ENCODE data around the gene FUT6.

The FUT6 gene

DNA sequence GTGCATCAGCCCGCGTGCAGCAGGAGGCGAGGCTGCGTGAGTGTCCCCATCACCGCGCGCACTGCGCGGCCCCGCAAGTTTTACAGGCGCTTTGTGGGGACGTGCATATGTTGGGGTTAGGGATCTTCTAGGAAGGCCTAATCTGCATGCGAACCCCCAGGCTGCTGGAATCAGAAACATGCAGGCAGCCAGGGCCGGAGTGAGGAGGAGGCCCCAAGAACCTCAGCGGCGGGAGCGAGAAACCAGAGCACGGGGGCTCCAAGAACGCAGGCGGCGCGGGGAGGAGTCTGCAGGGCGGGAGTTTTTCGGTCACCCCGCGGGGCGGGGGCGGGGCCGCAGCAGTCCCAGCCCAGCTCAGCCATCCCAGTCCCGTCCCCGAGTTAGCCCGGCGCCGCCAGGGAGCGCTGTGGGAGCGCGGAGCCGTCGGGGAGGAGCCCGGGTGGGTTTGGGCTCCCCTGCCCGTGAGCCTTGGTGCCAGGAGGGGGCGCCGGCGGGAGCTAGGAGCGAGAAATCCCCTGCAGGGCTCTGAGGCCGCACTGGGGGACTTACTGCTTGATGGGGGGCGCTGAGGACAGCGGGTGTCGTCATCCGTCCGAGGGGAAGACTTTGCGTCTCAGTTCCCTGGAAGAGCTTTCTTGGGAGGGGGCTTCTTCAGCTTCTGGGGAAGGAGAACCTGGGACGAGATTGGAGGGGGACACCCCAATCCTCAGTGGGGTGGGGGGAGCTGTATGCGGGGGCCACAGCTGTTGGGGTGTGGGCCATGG lies 35.6 kb downstream of the FUT6 start:
- peak; percentile 85 for DNase-seq

DNA sequence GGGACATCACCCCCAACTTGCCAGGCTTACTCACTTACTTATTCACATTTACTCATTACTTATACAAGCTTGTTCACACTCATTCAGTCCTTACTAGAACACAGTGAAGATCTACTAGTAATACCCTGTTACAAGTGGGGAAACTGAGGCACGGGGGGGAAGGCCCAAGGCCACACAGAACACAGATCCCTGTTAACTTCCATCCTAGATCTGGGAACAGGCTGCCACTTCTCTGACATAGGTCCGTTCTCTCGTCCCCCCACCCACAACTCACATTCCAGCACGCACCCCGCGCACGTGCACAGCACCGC lies 36.1 kb downstream of the FUT6 start:
- DNase-seq, result no peak

DNA sequence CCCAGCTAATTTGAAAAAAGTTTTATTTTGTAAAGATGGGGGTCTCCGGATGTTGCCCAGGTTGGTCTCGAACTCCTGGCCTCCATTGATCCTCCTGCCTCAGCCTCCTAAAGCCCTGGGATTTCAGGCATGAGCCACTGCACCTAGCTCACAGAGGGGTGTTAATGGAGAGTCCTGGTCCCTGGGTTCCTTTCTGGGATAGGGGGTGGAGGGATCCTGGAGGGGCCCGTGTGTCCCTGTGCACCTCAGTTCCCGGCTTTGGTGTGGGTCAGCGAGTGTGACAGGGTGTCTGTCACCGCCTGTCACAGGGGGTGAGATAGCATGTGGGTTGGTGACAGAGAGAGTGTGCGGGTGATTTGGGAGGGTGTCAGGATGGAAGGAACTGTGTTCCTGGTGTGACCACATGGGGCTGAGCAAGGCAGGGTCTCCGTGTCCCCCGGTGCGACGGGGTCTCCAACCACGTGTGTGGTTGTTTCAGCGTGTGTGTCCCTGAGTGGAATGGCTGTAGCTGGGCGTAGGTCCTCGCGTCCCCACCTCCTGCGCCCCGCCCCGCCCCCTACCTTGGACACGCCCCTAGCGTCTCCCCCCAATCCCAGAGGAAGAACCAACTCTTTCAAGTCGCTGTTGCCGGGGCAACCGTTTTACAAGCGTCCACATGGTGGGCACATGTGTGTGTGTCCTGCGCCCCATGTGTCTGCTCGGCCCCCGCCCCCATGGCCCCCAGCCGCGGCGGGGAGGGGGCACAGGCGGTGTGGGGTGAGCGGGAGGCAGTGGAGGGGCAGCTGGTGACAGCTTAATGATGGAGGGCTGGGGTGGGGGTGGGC lies 37.5 kb downstream of the FUT6 start:
- no peak for DNase-seq

DNA sequence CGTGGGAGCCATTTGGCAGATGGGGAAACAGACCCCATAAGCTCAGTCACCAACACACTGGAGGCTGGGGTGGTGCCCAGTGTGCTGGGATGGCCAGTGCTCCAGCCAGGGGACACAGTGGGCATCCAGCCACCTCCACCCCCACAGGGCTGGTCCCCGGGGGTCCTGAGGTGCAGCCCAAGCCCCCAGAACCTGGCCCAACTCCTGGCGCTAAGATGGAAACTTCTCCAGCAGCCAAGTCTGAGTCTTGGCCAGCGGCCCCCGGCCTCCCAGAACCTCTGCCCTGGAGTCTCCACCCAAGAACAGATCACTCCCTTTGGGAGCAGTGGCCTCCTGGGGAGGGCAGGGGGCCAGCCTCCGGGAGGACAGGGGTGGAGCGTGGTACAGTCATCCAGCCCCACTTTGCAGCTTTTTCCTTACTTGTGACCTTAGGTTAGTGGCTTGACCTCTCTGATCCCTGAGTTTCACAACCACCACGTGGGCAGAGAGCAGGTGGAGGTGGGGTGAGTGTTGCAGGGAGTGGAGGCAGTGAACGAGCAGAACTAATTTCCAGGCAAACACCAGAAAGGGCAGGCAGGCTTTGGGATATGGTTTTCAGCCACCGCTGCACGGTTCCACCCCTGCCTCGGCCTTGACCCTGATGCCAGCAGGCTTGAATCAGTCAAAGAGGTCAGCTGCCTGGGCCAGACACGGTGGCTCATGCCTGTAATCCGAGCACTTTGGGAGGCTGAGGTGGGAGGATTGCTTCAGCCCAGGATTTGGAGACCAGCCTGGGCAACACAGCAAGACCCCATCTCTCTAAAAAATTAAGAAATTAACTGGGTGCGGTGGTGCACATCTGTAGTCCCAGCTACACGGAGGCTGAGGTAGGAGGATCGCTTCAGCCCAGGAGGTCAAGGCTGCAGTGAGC lies 38.9 kb downstream of the FUT6 start:
- no peak for DNase-seq

DNA sequence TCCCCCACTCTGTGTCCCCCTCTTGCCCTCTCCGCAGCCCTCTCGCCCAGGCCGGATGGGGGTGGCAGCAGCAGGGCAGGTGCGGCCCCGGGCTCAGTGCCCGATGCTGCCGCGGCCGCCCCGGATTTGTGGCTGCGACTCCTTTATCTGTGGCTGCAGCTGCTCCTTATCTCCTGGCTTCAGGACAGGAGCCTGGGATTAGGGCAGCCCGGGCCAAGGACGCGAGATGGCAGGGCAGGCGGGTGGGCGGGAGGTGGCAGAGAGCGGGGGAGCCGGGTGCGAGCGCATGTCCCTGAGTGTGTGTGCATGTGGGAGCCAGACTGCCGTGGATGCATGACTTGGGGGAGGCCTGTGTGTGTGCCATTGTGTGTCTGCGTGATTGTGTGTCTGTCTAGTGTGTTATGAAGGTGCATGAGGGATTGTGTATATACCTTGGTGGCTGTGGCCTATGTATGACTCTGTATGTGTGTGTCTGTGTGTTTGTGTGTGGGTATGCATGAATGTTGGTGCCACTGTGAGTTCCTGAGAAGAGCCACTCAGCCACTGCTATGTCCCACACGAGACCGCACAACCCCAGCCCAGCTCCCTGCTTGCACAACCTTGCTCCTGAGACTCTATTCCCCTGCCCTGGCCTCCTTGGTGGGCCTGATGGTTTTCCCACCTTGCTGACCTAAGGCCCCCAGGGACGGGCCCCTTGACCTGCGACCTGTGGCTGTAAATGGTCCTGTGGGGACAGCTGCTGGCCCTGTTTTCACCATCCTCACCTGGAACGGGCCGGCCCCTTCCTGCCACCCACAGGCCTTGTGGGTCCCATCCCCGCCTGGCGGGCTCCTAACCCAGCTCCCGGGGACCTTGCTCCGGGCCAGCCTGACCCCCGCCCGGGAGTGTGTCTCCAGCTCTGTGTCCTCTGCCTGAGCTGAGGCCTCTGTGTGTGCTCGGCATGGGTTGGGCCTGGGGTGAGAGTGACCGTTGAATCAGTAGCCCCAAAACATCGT lies 40.0 kb downstream of the FUT6 start:
- no peak for DNase-seq

DNA sequence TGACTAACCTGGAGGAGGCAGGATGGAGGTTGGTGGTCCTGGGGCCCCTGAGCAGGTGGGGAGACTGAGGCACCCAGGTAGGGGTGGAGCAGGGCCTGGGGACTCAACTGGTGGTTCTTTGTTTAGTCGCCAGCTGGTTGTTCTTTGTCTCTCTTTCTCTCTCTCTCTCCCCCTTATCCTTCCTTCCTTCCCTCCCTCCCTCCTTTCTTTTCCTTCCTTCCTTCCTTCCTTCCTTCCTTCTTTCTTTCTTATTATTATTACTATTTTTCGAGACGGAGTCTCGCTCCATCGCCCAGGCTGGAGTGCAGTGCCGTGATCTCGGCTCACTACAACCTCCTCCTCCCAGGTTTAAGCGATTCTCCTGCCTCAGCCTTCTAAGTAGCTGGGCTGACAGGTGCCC lies 41.3 kb downstream of the FUT6 start:
- DNase-seq, result no peak

DNA sequence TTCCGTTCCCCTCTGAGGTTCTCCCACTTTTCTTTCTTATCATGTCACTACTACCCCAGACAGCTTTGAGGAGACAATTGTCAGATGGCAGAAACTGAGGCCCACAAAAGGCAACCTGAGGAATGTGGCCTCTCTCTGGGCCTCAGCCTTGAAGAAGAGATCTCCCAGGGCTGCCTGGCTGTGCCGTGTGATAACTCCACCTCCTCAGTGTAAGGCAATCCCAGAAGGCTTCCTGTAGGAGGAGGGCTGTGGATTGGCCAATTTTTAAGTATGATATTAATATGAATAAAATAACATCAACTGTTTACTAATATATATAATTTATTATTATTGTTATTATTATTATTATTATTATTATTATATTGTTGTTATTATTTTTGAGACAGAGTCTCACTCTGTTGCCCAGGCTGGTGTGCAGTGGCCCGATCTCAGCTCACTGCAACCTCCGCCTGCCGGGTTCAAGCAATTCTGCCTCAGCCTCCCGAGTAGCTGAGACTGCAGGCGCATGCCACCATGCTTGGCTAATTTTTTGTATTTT lies 44.1 kb downstream of the FUT6 start:
- no peak for DNase-seq

DNA sequence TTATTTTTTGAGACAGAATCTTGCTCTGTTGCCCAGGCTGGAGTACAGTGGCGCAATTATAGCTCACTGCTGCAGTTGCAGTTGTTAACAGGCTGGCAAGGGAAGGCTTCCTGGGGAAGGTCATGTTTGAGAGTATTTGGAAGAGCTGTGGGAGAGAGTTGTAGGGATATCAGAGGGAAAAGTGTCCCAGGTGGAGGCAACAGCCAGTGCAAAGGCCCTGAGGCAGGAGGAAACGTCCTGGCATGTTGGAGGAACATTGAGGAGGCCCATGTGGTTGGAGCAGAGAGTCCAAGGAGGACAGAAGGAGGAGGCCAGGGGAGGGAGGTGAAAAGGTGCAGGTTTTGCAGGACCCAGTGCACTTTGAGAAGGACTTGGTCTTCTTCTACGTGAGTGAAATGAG lies 46.3 kb downstream of the FUT6 start:
- DNase-seq, result no peak

DNA sequence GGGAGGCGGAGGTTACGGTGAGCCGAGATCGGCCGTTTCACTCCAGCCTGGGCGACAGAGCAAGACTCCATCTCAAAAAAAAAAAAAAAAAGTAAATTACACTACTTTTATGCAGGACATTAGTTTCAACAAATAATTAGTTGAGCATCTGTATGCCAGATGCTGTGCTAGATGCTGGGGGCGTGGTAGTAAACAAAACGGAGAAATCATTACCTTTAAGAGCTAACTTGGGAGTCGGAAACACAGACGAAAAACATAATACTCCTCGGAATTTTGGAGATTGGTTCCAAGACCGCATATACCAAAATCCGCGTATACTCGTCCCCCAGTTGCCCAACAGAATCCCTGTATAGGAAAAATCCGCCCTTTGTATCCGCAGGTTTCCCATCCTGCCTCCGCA lies 47.3 kb downstream of the FUT6 start:
- DNase-seq, result no peak

DNA sequence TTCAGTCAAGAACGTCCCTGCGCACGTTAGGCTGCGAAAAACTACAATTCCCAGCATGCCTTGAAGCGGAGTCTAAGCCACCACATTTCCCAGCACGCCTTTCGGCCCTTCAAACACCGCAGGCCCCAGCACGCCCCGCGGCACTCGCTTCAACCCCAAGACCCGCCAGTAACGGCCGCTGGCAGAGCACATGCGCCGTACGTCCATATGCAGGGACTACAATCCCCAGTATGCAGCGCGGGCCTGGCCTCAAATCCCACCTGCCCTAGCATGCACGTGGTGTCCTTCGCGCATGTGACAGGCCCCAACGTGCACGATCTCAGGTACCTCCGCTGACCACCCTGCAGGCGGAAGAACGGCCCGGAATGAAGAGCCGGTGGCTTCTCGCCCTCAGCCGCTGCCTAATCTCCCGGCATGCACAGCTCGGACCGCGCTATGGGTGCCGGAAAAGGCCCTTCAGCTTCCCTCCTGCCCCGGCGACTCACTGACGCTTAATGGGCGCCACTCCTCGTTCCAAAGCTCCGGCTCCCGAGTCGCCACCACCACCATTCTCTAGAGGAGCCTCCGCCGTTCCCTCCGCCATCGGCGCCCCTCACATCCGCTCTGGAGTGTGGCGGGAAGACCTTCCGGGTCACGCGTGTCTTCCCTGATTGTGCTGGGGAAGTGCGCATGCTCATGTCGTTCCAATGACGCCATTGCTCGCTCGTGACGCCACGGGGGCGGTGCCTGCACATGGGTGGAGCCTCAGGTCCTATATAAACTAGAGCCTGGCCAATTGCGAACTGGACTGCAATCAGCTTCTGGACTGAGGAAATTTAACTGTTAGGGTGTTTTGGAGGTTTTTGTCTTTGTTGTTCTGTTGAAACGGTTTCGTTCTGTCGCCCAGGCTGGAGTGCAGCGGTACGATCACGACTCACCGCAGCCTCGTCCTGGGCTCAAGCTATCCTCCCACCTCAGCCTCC lies 48.7 kb downstream of the FUT6 start, which contains the start of gene DUS3L:
TSS of gene DUS3L (minus strand) at position 605 of the 962 bp plus-strand sequence. CDS start at position 583, 22 bp downstream.
- peak; percentile 94 for DNase-seq

DNA sequence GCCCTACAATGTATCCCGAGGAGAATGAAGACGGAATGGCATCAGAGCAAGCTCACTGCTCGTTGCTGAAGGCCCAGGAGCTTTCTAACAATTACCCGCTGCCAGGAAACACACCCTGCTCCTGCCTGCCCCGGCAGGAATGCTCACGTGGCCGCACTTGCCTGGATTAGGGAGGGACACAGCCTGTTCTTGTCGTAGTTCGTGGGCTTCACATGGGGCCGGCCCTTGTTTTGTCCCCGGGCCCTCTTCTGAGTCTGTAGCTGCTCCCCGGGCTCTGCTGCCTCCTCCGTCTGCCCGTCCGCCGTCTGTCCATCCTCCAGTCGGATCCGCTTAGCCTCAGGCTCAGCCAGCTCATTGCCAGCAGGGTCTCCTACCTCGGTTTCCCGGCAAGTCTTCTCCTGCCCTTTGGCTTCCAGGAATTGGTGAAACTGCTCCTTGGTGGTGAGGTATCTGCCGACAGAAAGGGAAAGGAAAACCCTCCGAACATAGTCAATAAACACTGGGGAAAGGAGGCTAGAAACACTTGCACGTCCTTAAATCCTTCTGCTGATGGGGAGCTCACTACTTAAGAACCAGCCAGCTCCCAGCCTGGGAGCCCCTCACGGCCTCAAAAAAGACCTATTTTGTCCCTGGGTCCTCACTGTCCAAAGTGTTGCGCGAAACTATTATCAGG lies 49.5 kb downstream of the FUT6 start:
- no peak for DNase-seq

DNA sequence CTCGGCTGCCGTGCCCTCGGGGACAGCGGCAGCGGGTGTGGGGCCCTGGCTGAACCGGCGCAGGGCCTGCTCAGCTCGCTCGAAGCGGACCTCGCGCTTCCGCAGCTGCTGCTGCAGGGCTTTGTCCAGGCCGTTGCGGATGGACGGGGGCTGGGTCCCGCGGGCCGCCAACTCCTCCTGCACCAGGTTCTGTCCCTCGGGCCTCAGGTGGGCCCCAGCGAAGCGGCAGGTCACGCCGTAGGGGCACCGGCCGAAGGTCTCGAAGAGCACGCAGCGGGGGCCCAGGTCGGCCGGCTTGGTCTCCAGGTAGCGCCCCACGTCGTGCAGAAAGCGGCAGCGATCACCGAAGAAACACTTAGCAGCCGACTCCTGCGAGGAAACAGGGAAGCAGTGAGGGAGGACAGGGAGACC lies 50.1 kb downstream of the FUT6 start:
- DNase-seq, result no peak

DNA sequence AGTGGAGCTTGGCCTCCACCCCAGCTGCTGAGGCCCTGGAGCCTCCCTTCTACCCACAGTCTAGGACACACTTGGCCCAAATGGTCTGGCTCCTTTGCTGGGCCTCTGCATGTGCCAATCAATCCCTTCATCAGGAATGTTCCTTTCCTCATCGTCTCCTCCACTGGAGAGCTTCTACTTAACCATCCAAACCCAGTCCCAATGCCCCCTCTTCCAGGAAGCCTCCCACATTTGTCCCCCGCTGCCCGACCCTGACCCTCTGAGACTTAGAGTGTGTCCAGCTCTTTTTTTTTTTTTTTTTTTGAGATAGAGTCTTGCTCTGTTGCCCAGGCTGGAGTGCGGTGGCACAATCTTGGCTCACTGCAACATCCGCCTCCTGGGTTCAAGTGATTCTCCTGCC lies 51.1 kb downstream of the FUT6 start:
- no peak for DNase-seq

DNA sequence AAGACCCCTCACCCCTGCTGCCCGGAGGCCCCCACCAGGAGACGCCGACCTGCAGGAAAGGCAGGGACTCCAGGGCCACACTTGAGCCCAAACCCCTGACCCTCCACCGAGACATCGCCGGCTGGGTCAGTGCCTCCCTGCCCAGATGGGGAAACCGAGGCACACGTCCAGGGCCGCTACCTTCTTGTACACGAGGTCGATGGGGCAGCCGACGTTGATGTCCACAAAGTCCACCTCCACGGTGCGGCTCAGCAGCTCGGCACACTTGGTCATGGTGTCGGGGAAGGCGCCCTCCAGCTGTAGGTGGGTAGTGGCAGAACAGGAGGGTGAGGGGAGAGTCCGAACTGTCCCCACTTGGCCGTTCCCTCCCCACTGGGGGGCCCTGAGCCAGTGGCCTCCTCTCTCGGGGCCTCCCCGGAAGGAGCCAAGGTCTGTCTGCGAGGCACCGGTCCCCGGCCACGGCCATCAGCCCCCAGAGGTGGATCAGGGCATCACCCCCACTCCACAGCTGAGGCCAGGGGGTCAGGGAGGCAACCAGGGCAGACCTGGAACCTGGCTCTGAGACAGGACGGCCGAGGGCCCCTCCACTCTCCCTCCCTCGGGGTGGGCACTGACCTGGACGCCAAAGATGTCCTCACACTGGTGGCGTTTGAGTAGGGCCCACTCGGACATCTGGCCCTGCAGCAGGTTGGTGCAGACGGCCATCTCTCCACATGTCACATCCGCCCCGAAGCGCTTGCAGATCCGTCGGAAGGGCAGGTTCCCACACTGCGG lies 51.9 kb downstream of the FUT6 start:
- no peak for DNase-seq

DNA sequence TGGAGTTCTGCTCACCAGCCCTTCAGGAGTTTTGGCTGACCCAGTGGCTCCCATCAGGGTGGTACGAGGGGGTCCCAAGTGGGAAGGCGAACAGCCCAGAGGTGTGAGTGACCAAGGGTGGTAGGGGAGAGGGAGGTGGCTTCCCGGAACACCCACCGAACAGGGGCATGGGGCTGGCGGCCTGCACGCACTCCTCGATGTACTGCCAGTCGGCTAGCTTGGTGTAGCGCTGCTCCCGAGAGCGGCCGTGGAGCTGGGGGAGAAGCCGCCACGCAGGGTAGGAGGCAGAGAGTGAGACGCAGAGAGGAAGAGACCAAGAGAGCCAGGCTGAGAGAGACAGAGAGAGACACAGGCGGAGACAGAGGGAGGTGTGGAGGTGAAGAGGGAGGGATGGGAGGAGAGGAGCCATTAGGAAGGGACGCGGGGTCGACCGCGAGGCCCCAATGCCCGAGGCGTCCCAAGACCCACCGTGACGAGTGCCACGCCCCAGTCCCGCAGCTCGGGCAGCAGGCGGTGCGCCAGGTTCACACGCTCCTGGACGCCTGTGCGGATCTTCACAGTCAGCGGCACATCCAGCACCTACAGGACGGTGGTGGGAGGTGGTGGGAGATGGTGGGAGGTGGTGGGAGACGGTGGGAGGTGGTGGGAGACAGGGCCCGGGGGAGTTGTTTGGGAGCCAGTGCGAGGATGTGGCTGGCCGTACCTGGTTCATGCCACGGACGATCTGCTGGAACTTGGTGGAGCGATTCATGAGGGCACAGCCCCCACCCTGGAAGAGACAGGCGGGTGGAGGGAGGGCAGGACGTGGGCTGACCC lies 52.7 kb downstream of the FUT6 start:
- DNase-seq, result no peak

DNA sequence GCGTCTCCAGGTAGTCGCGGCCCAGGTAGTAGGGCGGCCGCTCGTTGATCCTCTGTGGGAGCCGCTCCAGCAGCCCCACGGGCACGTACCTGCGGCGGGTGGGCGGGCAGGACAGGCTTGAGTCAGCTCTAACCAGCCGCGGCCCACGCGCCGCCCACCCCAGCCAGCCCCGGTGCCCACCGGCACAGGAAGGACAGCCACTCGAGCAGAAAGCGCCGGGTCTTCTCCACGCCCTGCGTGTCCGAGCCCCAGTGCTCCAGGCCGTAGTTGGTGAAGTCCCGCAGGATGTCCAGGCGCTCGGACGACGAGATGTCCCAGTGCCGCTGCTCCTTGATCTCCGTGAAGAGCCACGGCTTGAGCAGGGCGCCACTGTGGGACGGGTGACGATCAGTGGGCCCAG lies 54.1 kb downstream of the FUT6 start:
- no peak for DNase-seq

DNA sequence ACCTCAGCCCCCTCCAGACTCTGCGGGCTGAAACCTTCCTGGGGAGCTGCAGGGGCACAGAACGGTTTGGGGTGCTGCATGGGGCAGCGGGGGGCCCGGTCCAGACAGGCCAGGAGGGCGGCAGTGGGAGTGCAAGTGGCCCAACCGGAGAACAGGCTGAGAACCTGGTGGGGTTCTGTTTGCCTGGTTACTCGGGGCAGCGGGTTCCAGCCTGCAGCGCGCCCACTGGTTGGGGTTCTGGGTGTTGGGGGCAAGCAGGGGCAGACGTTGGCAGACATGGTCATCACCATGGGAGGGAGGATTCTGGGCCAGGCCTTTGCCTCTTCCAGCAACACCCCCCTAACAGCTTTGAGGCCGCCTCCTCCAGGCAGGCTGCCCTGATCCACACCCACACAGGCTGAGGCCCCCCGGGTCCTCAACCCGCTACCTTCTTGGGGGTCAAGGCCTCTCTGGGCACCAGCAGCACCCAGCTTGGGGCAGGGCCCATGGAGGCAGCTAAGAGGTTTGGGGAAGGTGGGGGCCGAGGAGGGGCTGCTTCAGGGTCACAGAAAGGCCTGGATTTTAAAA lies 54.8 kb downstream of the FUT6 start, which contains the start of gene PRR22:
TSS of gene PRR22 (minus strand) at position 166 of the 567 bp plus-strand sequence. CDS start at position 80, 86 bp downstream.
- DNase-seq, result no peak
